H9 (cell line): ENCODE data around the gene CDK8. TPM values are rescaled to one million over a fixed set of nuclear protein-coding genes. Genes with fewer than 3 reads are reported as not detected.

Source experiments
- DNase-seq: peaks from one replicate; pipeline ENCODE4 v3.0.0-alpha.2; 2017
- H2AFZ ChIP-seq: one replicate; pipeline ENCODE4 v1.6.1; 2013; ENCODE audit warnings: mild to moderate bottlenecking, low read length, control low read depth, moderate library complexity
- H2AK5ac ChIP-seq: 2 replicates; pipeline ENCODE4 v1.6.1; 2013; ENCODE audit warnings: low read length, control low read depth, mixed read lengths; ENCODE audit not compliant: insufficient read length
- H2BK120ac ChIP-seq: one replicate; pipeline ENCODE4 v1.6.1; 2013; ENCODE audit warnings: low read depth, mild to moderate bottlenecking, low read length, control low read depth, inconsistent platforms; ENCODE audit not compliant: poor library complexity, severe bottlenecking
- H2BK12ac ChIP-seq: 2 replicates; pipeline ENCODE4 v1.6.1; 2013; ENCODE audit warnings: low read length, control low read depth, mixed read lengths, low read depth; ENCODE audit not compliant: insufficient read length
- H2BK15ac ChIP-seq: 2 replicates; pipeline ENCODE4 v1.6.1; 2013; ENCODE audit warnings: low read depth, low read length, control low read depth
- H2BK20ac ChIP-seq: one replicate; pipeline ENCODE4 v1.6.1; 2013; ENCODE audit warnings: low read depth, mild to moderate bottlenecking, low read length, control low read depth, inconsistent platforms; ENCODE audit not compliant: poor library complexity, severe bottlenecking
- H2BK5ac ChIP-seq: 2 replicates; pipeline ENCODE4 v1.6.1; 2013; ENCODE audit warnings: low read length, control low read depth, mixed read lengths; ENCODE audit not compliant: insufficient read length
- H3K14ac ChIP-seq: 2 replicates; pipeline ENCODE4 v1.6.1; 2013; ENCODE audit warnings: low read length, control low read depth; ENCODE audit not compliant: insufficient read depth
- H3K18ac ChIP-seq: 2 replicates; pipeline ENCODE4 v1.6.1; 2013; ENCODE audit warnings: low read depth, mild to moderate bottlenecking, mixed read lengths, low read length, control low read depth; ENCODE audit not compliant: insufficient read length
- H3K23ac ChIP-seq: 2 replicates; pipeline ENCODE4 v1.6.1; 2013; ENCODE audit warnings: low read length, control low read depth, mixed read lengths, low read depth; ENCODE audit not compliant: insufficient read length
- H3K23me2 ChIP-seq: 2 replicates; pipeline ENCODE4 v1.6.1; 2013; ENCODE audit warnings: low read depth, mild to moderate bottlenecking, mixed read lengths, low read length, control low read depth; ENCODE audit not compliant: insufficient read length, poor library complexity, severe bottlenecking
- H3K27ac ChIP-seq: 2 replicates; pipeline ENCODE4 v1.5.1; 2013; ENCODE audit warnings: low read length, control low read depth, mixed read lengths, low read depth; ENCODE audit not compliant: insufficient read length
- H3K27me3 ChIP-seq: 2 replicates; pipeline ENCODE4 v1.6.1; 2013; ENCODE audit warnings: low read length, control low read depth, inconsistent platforms; ENCODE audit not compliant: insufficient read depth
- H3K4ac ChIP-seq: 2 replicates; pipeline ENCODE4 v1.6.1; 2013; ENCODE audit warnings: low read depth, mild to moderate bottlenecking, control low read depth, inconsistent platforms, low read length, moderate library complexity
- H3K4me1 ChIP-seq: 2 replicates; pipeline ENCODE4 v1.6.1; 2013; ENCODE audit warnings: low read length, control low read depth, inconsistent platforms; ENCODE audit not compliant: insufficient read depth
- H3K4me2 ChIP-seq: 2 replicates; pipeline ENCODE4 v1.6.1; 2013; ENCODE audit warnings: low read length, control low read depth, mixed read lengths; ENCODE audit not compliant: insufficient read length, insufficient read depth
- H3K56ac ChIP-seq: 2 replicates; pipeline ENCODE4 v1.6.1; 2013; ENCODE audit warnings: low read depth, mild to moderate bottlenecking, mixed read lengths, low read length, control low read depth; ENCODE audit not compliant: insufficient read length
- H3K79me1 ChIP-seq: 2 replicates; pipeline ENCODE4 v1.6.1; 2013; ENCODE audit warnings: low read depth, mild to moderate bottlenecking, moderate library complexity, low read length, control low read depth, inconsistent platforms; ENCODE audit not compliant: insufficient read depth, poor library complexity, severe bottlenecking
- H3K79me2 ChIP-seq: 2 replicates; pipeline ENCODE4 v1.6.1; 2013; ENCODE audit warnings: low read length, control low read depth, inconsistent platforms; ENCODE audit not compliant: insufficient read depth
- H3K9ac ChIP-seq: 2 replicates; pipeline ENCODE4 v1.6.1; 2013; ENCODE audit warnings: low read length, control low read depth, mixed read lengths; ENCODE audit not compliant: insufficient read length; ENCODE audit errors: extremely low read depth
- H3K9me3 ChIP-seq: one replicate; pipeline ENCODE4 v1.6.1; 2013; ENCODE audit warnings: low read depth, low read length, inconsistent platforms; ENCODE audit not compliant: control insufficient read depth
- H3T11ph ChIP-seq: one replicate; pipeline ENCODE4 v1.6.1; 2013; ENCODE audit warnings: mild to moderate bottlenecking, low read length, control low read depth, inconsistent platforms
- H4K20me1 ChIP-seq: one replicate; pipeline ENCODE4 v1.6.1; 2013; ENCODE audit not compliant: control insufficient read depth, insufficient read length, insufficient read depth
- H4K5ac ChIP-seq: 2 replicates; pipeline ENCODE4 v1.6.1; 2013; ENCODE audit warnings: low read depth, mild to moderate bottlenecking, mixed read lengths, low read length, control low read depth; ENCODE audit not compliant: insufficient read length
- H4K8ac ChIP-seq: replicated peaks from 2 replicates; pipeline ENCODE4 v1.6.1; 2013; ENCODE audit warnings: low read length, control low read depth, mixed read lengths, low read depth; ENCODE audit not compliant: insufficient read length
- H4K91ac ChIP-seq: 2 replicates; pipeline ENCODE4 v1.6.1; 2013; ENCODE audit warnings: low read depth, mild to moderate bottlenecking, moderate library complexity, mixed read lengths, low read length, control low read depth; ENCODE audit not compliant: insufficient read length
- H3K27ac Mint-ChIP-seq, 3 experiments: 2 replicates in 2 of 3; 3 replicates in 1 of 3; pipeline ENCODE4 v1.8.0; 2020 to 2021; ENCODE audit warnings: mixed read lengths in 3 of 3, mild to moderate bottlenecking in 1 of 3, moderate library complexity in 1 of 3
- H3K27me3 Mint-ChIP-seq: 2 replicates; pipeline ENCODE4 v1.8.0; 2021; ENCODE audit warnings: low read depth, mild to moderate bottlenecking, moderate library complexity, mixed read lengths
- H3K36me3 Mint-ChIP-seq, 3 experiments: 2 replicates in 2 of 3; 3 replicates in 1 of 3; pipeline ENCODE4 v1.8.0; 2020 to 2021; ENCODE audit warnings: low read depth in 3 of 3, mixed read lengths in 3 of 3; ENCODE audit not compliant: insufficient read depth in 1 of 3
- H3K4me1 Mint-ChIP-seq, 2 experiments: 2 replicates each; pipeline ENCODE4 v1.8.0; 2020; ENCODE audit warnings: mixed read lengths in 2 of 2
- H3K4me3 Mint-ChIP-seq, 2 experiments: 2 replicates in 1 of 2; 3 replicates in 1 of 2; pipeline ENCODE4 v1.8.0; 2020 to 2021; ENCODE audit warnings: mild to moderate bottlenecking in 2 of 2, mixed read lengths in 2 of 2, moderate library complexity in 1 of 2
- H3K9me3 Mint-ChIP-seq, 2 experiments: 2 replicates in 1 of 2; 3 replicates in 1 of 2; pipeline ENCODE4 v1.8.0; 2020; ENCODE audit warnings: mild to moderate bottlenecking in 2 of 2, mixed read lengths in 2 of 2, moderate library complexity in 1 of 2
- CTCF ChIP-seq: fragments of 200-600 bp; sonication (generic); conservative IDR thresholded peaks from 3 replicates; pipeline ENCODE4 v1.8.0; 2021; ENCODE audit warnings: antibody characterized with exemption, mild to moderate bottlenecking
- WGBS: extraction: QIAGEN DNeasy Blood & Tissue Kit; methylation state at CpG from one replicate; pipeline ENCODE4 v1.1.7; 2013; ENCODE audit warnings: missing lambda C conversion rate, low lambda C conversion rate, mixed read lengths; ENCODE audit not compliant: insufficient read length; ENCODE audit errors: extremely low coverage; 5-methylcytosine and 5-hydroxymethylcytosine counted together
- total RNA-seq: library from RNA; stranded (reverse); gene quantifications from 2 replicates; pipeline ENCODE4 v1.2.1, GENCODE V29; 2021

CDK8 gene
- total RNA-seq, 1 experiment from 2014 or later, result 18.1 TPM

- Histone ChIP-seq H3K9me3 (no peaks in the 10 kb centered on the region), H4K91ac (no peak overlapping the region), H2AFZ (no peak overlapping the region), H2BK5ac (no peak overlapping the region), H3K9ac (no peak overlapping the region), H3K4ac (no peak overlapping the region), H3K23ac (no peak overlapping the region), H3T11ph (no peak overlapping the region), H2BK15ac (no peak overlapping the region), H3K4me1 (no peaks in the 10 kb centered on the region), H4K5ac (no peak overlapping the region), H3K18ac (no peak overlapping the region), H3K23me2 (no peaks in the 10 kb centered on the region), H2BK120ac (no peak overlapping the region), H2BK12ac (no peak overlapping the region), H2BK20ac (no peak overlapping the region), H3K79me2 (no peaks in the 10 kb centered on the region), H3K4me2 (no peak overlapping the region), H3K79me1 (no peaks in the 10 kb centered on the region), H3K27me3 (no peaks in the 10 kb centered on the region), H4K20me1 (no peaks in the 10 kb centered on the region), H3K56ac (no peak overlapping the region), H3K14ac (no peak overlapping the region), H3K27ac (no peak overlapping the region), H4K8ac (no peak overlapping the region), H2AK5ac (no peak overlapping the region)
- Mint-ChIP-seq H3K27me3 (no peaks in the 10 kb centered on the region), H3K36me3 (no peaks in the 10 kb centered on the region; a peak in 1 of 7 replicates), H3K27ac (no peak overlapping the region), H3K9me3 (no peaks in the 10 kb centered on the region), H3K4me1 (peaks cover 3% of the 10 kb centered on the region in 2 experiments; a peak in 1 of 4 replicates), H3K4me3 (no peak overlapping the region)
- no peak for DNase-seq
- WGBS, result no CpG with 5 or more reads among the region's 2 CpGs
- TF ChIP-seq CTCF, result no peak
These were observed 118.8 kb downstream of the CDK8 start for GRCh38 chr13:26372747-26373146.
